Inflammatory macrophage treated with lipopolysaccharide for 1 hour (primary cell): Measurements from ENCODE around the gene INKA2.

Experiments used
- DNase-seq, 2 donors: peaks; one replicate each; pipeline ENCODE4 v3.0.0-alpha.2; 2020 to 2022

INKA2 gene

DNA sequence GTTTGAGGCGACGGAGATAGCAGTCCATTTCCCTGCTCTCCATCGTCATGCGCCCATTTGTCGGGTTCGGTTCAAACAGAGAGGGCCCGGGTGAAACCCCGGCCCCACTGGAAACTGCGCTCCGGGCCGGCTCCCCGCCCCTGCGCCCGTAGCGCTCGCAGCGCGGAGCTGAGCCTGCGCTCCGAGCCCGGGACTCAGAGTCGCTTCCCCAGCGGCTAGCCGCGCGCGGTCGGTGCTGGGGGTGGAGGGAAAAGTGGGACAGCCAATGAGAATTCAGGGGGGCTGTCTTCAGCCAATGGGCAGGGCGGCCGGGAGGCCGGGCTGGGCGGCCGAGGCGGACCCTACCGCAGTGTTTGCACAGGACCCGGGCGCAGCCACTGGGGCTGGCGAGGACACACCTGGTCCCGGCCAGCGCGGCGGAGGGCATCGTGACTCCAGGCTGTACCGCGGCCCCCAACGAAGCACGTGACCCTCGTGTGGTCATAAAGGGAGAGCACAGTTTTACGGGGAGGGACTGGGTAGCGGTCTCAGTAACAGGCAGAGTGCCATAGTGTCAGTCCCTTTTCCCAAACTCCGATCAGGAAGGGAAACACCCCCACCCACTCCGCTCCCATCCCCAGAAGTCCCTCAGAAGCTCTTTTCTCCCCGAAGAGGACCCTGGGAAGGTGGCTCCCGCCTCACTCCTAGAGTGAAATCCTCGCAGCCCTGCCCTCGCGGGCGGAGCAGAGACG, at the start of gene INKA2:
Gene INKA2 (minus strand): TSS at position 202 of the 731 bp plus-strand sequence. CDS start 153 bp downstream, at position 49.
- DNase-seq = peak; percentile 82 to 91

DNA sequence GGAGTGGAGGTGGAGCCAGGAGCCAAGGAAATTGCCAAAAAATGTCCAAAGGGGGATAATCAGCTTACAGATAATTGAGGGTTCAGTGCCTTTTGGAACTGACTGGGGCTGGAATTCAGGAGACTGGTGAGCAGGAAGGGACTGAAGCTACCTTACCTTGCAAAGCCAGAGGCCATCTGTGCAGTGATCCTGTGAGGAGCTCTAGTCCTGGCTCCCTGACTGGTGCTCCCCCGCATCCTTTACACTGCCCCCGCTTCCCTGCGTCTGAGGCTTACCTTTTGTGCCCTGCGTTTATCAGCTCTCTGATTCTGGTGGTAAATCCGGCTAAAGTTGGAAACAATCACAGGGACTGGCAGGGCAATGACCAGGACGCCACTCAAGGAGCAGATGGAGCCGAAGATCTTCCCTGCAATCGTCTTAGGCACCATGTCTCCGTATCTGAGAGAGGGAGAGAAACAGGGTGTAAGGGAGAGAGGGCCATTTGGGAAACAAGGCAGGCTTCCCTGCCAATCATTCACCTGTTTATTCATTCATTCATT, 47.5 kb upstream of the INKA2 start:
- no peak for DNase-seq

DNA sequence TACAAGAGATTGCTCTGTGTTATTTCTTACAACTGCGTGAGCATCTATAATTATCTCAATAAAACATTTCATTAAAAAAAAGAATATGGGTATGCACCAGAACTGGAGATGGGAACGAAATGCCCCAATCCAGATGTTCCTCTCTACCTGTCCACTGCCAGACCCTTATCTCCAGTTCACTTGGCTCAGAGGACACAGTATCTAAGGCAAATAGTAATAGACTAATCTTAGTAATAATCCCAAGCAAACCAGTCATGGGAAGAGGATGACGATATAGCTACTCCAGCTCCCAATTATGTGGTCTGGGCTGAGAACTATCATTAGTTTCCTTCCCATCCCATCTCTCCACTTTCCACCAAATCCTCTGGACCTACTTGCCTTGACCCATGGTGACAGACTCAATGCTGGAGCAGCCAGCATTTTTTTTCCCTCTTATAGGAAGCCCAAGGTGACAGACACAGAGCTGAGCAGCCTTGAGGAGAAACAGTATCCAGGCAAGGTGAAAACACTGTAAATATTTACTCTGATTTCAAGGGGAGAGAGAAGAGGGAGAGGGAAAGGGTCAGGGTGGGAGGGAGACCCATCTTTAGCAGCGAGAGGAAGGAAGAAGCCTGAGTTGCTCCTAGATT, 45.2 kb upstream of the INKA2 start:
- DNase-seq = no peak

DNA sequence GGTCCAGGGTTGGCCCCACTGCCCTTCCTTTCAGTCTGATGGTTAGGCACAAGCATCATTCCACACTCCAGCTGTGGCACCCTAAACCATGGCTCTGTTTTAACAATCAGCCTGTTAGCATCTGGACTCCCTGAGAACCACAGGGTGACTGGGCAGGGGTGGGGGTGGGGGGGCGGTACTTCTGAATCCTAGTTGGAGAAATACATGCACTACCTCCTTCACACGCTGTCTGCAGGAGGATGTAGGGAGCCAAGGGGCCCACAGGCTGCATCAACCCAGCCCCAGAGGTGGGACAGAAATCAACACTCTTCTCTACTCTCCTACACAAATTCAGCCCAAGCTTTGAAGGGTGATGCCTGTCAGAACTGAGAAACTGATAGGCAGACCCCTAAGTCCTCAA, 40.4 kb upstream of the INKA2 start:
- DNase-seq = no peak

DNA sequence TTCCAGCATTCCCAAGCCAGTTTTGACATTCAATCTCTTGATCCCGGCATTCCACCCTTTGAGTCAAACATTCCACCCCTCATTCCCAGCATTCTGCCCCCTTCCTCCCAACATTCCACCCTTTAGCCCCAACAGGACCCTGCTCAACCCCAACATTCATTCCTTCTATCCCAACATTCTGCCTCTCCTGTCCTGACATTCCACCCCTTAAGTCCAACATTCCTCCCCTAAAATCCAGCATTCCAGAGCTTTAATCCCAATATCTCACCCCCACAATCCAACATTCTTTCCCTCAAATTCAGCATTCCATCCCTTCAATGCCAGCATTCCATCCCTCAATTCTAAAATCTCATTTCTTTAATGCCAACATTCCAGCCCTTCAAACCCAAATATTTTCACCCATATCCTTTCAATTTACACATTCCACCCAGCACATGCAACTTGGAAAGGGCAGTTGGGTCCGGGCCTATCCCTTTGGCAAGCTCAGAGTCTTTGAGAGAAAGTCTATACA, 39.4 kb upstream of the INKA2 start:
- no peak for DNase-seq

DNA sequence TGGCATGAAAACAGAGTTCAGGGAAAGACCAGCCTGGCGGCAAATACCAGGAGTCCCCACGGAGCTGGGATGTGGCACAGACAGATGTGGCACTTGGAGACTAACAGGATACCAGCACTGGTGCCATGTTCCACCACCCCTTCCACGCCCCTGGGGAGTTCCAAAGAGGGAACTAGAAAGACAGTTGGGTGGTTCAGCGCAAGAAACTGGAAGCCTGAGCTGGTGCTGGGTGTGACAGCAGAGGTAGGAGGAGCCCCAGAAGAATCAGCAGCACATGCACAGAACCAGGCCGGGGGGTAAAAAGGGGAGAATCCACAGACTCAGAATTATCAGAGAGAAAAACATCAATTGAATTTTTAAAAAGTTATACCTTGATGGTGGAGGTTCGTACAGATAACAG, 38.9 kb upstream of the INKA2 start:
- no peak for DNase-seq

DNA sequence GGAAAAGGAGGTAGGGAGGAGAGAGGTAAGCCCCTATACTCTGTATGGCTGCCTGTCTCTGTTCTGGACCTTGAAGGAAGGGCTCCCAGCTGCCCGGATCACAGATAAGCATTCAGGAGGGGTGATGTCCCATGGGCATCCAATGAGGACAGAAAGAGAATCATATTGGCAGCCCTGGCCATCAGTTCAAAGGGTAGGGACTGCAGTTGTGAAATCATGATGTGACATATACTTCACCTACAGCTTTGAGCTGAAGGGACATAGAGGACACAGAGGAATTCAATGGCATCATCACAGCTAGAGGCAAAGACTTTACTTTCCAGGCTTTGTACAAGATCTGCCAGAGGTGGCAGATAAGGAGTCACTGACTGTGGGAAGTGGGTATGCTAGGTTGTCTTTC, 38.1 kb upstream of the INKA2 start:
- DNase-seq = no peak

DNA sequence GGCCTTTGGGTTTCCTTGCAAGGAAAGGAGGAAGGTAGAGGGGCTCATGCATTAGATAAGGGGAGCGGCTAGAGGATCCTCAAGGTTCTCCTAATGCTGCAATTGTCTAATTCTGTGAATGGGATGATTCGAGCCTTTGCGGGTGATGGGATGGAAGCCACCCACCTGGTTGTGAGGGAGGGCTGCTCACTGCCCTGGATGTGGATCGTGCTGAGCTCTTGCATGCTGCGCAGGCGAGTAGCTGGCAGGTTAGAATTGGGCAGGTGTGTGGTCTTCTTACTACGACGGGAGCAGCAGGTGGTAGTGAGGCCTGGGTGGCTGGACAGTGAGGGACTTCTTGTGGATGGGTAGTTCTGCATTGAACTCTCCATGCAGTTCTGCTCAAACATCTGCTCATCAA, 37.7 kb upstream of the INKA2 start:
- no peak for DNase-seq

DNA sequence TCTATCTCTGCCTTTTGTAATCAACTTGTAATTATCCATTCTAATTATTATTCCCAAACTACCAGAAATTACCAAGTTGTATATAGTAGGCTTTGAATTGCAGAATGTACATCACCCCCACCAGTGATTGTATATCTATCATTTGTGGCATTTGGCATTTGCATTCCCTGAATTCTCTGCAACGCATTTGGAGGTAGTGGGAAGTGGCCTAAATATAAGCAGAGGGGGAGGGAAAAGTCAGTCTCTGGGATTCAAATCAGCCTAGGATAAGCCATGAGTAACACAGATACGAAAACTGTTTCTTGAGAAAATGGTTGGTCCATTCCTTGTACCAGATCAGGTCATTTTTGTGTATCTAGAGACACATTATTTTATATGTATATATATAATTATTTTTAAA, 37.2 kb upstream of the INKA2 start:
- no peak for DNase-seq

DNA sequence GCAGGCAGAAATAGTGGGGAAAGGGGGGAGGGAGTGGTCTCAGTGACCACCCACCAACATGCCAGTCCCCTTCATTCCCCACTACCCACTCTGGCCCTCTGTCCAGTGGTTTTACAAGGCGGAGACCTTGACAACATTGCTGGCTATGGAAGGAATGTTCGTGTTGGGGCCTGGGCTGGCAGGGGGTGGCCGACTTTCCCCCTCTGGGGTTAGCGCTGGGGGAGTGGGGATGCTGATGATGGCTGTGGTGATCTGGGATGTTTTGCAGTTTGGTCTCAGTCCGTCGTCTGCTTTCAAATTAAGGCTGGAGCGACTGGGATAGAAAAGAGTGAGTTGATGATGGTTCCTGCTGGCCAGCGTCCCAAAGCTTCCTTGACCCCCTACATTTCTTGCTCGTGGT, 36.8 kb upstream of the INKA2 start:
- DNase-seq = no peak

DNA sequence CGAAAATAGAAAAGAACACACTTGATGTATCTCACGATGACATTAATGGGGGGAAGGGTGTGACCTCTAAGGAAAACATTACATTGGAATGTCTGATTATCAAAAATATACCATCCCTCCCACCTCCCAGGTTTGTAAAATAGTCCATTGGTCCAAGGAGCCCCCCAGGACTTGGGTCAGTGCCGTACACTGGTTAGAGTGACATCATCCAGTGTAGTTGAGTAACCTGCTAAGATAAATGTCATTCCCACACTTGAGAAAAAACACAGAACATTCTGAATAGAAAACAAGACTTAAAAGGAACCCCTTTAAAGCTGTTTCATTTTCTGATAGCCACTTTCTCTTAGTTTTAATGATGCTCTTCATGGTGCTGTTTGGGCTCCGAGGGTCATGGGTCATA, 31.7 kb upstream of the INKA2 start:
- no peak for DNase-seq

DNA sequence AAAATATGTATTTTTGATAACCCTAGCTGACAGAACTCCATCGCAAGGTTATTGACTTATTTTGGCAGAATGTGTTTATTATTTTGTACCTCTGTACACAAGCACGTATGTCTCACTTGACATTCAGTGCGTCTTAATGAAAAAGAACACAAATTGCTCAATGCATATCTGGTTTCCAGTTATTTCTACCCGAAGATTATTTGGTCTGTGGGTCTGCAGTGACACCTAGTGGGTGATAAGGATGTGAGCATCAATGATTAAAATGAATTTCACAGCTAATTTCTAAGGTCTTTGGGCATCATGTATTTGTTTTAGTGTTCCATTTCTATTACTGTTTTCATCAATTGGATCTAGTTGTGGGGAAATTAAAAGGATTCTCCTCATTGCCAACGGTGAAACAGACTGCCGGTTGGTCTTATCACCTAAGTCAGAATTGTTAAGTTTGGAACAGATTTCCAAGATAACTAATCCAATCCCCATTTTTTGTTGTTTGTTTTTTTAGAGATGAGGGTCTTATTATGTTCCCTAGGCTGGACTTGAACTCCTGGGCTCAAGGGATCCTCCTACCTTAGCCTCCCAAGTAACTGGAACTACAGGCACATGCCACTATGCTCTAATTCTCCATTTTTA, 30.4 kb upstream of the INKA2 start:
- DNase-seq = peak; percentile 55 to 68

DNA sequence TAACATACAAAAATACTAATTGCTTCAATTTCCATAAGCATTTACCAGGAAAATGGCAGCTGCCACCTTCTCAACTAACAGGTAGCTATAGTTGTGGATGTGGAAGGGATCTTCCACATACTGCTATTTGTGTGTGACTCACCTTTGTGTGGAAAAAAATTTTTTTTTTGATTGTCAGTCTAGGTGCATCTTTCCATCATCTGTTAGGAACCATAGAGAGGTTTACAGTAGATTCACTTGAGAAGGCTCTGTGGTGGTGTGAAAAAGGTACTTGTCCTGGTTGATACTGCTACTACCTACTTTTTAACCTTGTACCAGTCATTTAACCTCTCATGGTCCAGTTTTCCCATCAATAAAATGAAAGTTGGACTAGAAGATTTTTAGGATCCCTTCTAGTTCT, 29.4 kb upstream of the INKA2 start:
- DNase-seq = no peak

DNA sequence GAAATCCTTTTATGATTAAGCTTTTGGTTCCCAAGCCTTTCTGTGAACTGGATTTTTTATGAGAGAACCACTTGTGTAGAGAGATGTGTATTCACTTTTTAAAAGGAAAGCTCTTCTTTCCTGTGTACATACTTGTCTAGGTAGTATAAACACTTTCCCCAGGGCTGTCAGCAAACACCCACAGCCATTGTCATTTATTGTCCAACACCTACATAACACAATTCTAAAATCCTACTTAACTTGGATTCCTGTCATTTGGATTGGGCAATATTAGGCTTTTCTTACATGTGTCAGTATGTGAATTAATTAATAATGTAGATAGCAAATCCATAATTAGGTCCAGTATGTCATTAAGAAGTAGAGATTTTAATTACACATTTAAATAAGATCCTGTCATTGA, 28.8 kb upstream of the INKA2 start:
- DNase-seq = no peak

DNA sequence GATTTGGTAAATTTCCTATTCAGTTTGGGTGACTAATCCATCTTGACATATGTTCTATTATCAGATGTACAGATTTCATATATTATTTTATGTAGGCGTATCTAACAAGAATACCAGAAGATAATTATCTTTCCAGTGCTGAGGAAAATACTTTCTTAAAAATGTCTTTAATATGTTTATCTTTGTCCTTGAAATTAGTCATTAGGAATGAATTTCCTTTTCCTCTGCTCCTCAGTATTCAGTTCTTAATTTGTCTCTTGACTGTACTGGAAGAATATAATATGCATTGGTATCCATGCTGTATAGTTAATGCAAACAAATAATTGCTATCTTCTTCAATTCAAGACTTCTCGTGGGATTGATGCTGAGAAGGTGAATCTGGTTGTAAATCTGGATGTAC, 23.1 kb upstream of the INKA2 start:
- no peak for DNase-seq

DNA sequence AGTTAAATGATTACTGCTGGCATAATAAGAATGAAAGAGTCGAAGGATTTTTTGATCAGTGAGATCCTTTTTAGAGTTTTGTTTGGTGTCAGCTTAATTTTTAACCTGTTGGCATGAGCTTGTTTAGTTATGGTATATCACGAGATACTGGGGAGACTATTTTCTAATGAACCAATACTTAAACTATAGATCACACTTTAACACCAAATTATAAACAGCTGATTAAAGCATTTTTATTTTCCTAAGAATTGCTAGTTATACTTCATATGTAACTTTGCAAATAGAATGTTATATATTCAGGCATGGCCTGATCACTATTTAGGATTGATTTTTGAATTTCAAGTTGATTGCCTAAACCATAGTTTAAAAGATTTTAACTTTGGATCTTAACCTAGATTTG, 22.5 kb upstream of the INKA2 start:
- DNase-seq = no peak

DNA sequence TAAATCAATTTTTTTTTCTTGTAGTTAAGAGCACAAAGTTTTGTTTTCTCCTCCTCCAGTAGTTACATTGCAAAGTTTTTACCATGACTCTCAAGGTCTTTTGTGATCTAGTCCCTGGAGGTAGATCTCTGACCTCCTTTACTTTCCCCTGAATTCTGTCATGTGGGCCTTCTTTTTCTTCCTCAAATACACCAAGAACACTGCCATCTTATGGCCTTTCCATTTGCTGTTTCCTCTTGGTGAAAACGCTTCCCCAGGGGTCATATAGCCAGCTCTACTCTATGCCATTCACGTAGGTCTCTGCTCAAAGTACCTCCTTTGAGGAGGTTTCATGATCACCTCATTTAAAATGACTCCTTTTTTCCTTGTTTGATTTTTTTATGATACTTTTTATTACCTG, 19.2 kb upstream of the INKA2 start:
- DNase-seq = peak; percentile 14 to 28

DNA sequence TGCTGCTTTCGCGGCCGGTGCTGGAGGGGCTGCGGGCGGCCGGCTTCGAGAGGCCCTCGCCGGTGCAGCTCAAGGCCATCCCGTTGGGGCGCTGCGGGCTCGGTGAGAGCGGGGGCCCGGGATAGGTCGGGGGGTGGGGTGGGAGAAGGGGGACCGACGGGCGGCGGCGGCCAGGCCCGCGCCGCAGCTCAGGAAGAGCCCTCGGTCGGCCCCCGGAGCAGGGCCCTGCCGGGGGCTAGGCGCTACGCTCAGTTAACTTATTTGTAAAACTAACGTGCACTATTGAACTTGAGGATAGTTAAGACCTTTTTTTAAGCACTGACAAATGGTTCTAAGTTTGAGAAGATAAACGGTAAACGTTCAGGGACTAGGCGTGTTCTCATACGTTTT, 16.9 kb upstream of the INKA2 start:
- DNase-seq = no peak

DNA sequence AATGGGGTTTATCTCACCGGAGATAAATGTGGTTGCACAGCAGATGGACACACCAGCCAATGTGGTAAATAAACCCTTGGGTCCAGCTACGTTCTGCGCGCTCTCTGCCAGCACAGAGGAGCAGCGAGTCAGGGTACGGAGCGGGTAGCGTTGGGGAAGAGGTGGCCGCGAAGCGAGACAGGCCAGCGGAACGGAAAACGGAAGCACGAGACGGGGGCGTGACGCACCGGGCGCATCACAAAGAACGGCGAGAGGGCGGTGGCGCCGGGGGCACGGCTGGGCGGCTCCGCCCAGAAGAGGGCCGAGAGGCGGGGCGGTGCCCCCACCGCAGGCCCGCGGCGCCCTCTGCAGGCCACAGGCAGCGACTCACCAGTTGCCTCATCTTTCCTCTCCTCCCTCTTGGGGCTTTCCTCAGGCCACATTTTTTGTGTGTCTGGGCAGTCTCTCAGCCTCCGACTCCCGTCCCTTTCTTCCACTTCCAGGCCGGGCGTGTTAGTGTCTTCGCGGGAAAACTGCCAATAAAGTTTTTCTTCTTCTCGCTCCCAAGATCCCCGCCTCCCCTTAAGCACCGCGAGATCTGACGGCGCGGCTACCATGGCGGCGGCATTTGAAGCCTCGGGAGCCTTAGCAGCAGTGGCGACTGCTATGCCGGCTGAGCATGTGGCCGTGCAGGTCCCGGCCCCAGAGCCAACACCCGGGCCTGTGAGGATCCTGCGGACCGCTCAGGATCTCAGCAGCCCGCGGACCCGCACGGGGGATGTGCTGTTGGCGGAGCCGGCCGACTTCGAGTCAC, 16.3 kb upstream of the INKA2 start, which contains the start of gene DDX20:
Gene DDX20 (plus strand): TSS at position 571 of the 793 bp plus-strand sequence. CDS start 24 bp downstream, at position 595.
- DNase-seq = peak; percentile 96 to 97

DNA sequence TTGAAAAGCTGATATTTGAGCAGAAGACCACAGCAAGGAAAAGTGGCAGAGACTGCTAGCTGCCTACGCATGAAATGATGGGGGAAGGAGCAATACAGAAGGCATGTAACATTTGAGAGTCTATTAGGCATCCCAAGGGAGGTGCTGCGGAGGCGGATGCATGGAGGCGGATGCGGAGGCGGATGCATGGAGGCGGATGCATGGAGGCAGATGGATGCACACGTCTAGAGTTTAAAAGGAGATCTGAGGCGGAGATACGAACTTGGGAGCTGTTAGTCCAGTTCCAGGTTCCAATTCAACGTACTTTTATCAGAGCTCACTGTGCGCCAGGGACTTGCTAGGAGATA, 15.8 kb upstream of the INKA2 start:
- no peak for DNase-seq

DNA sequence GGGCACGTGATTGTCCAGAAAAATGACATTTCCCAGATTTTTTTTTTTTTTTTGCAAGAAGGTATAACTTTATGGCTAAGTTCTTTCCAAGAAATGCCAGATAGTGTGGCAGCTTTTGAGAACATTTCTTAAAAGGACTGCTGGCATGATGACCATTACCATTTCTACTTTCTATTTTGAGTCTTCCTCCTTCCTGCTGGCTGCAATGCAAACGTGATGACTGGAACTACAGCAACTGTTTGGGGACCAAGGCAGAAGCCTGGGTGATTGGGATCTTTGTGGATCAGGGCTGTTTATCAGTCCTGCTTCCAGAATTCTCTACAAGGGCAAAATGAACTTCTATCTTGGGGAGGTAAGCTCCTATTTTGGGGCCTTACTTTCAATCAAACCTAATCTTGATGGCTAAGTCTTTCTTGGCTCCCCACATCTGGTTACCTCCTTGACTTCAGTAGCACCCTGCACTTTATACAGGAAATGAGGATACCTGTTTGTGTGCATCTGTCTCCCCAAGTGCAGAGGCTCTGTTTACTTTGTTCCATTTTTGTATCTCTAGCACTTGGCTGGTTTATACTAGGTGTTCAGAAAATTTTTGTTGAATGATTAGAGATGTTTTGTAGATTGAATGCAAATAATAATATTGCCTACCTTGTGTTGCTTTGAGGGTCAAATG, 12.8 kb upstream of the INKA2 start:
- no peak for DNase-seq

DNA sequence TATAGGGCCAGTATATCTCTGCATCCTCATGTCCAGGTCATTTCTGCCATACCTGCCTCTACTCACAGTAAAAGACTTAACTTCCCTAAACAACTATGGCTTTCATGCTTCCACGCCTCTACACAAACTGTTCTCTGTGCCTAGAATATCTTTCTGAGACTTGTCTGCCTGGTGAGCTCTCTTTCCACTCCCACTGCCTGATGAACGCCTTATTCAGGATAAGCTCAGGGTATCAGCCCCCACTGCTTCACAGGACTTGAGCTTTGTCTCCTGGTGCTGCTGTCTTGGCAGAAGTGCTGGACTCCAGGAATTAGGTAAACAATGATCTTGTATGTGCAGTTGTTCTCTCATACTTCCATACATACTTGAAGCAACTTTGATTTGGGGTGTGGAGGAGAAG, 11.7 kb upstream of the INKA2 start:
- DNase-seq = no peak
